NCI-H2107 (cell line): ENCODE measurements around the gene UBE2L5.

Source experiments
- DNase-seq: peaks from one replicate; lab custom pipeline; 2025; lab: John Stamatoyannopoulos, UW

Gene UBE2L5

GRCh38 chr13:30422054-30422839 lies at the start of gene UBE2L5:
UBE2L5 (plus strand) TSS chr13:30422493; CDS start chr13:30427991, 5,498 bp downstream.
- DNase-seq: no peak

GRCh38 chr13:30373727-30374126 lies 48.6 kb upstream of the UBE2L5 start:
- no peak for DNase-seq

- peak; percentile 34 for DNase-seq
Observed at GRCh38 chr13:30375265-30375835, 46.9 kb upstream of the UBE2L5 start.

- DNase-seq: peak; percentile 16
Observed at GRCh38 chr13:30376426-30377311, 45.6 kb upstream of the UBE2L5 start.

GRCh38 chr13:30377312-30377685 lies 45.0 kb upstream of the UBE2L5 start:
- no peak for DNase-seq

- DNase-seq: no peak
Observed at GRCh38 chr13:30378191-30378590, 44.1 kb upstream of the UBE2L5 start.

GRCh38 chr13:30381049-30381448 lies 41.2 kb upstream of the UBE2L5 start:
- DNase-seq: no peak

GRCh38 chr13:30382836-30383525 lies 39.3 kb upstream of the UBE2L5 start:
- peak; percentile 16 for DNase-seq

GRCh38 chr13:30388406-30389283 lies 33.6 kb upstream of the UBE2L5 start:
- no peak for DNase-seq

GRCh38 chr13:30391956-30392680 lies 30.2 kb upstream of the UBE2L5 start:
- no peak for DNase-seq

GRCh38 chr13:30392681-30393045 lies 29.6 kb upstream of the UBE2L5 start:
- no peak for DNase-seq

- DNase-seq: no peak
Observed at GRCh38 chr13:30394751-30395191, 27.5 kb upstream of the UBE2L5 start.

GRCh38 chr13:30395192-30396158 lies 26.8 kb upstream of the UBE2L5 start:
- peak; percentile 75 for DNase-seq

GRCh38 chr13:30396434-30397075 lies 25.7 kb upstream of the UBE2L5 start:
- DNase-seq: no peak

GRCh38 chr13:30398601-30399072 lies 23.7 kb upstream of the UBE2L5 start:
- no peak for DNase-seq

GRCh38 chr13:30400376-30400775 lies 21.9 kb upstream of the UBE2L5 start:
- no peak for DNase-seq

GRCh38 chr13:30401347-30401746 lies 20.9 kb upstream of the UBE2L5 start:
- DNase-seq: no peak

- no peak for DNase-seq
Observed at GRCh38 chr13:30403456-30403855, 18.8 kb upstream of the UBE2L5 start.

GRCh38 chr13:30404207-30404606 lies 18.1 kb upstream of the UBE2L5 start:
- DNase-seq: no peak
